HG03571 (cell line): ENCODE data around the gene CTBS.
A peak's percentile ranks its signal among the peaks of the same experiment; 100 is the strongest.

Experiments
- ATAC-seq: cut with Tn5 transposase; IDR thresholded peaks from one replicate; pipeline ENCODE4 v1.9.1; 2021; ENCODE audit not compliant: unreplicated experiment

Gene CTBS

DNA sequence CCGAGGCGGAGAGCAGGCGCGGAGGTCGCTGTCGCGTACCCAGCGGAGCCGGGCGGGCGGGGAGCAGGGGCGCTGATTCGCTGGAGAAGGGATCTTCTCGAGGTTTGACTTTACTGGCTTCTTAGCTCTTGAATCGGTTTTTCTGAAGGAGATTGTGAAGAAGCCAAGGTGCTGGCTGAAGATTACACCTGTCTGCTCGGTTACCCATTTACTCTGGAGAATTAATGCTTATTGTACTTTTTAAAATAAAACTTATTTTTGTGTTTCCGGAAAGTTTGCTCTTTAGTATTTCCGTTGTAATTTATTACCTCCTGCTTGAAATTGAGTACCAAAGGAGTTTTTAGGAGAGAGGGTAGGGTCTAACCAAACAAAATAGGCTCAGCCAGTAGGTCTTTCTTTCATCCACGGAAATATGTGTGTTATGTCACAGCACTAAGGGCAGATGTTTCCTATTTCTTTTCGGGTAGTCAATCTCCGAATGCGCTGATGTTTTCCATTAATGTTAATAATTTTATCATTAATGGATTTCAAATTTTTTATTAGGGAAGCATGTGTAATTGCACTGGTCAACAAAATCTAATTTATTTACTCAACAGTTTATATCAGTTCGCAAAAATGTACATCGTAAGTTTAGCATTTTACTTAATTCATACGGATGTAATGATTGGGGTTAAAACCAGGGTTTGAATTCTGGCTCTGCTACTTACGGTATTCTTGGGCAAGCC is 67.3 kb downstream of the CTBS start:
- no peak for ATAC-seq

DNA sequence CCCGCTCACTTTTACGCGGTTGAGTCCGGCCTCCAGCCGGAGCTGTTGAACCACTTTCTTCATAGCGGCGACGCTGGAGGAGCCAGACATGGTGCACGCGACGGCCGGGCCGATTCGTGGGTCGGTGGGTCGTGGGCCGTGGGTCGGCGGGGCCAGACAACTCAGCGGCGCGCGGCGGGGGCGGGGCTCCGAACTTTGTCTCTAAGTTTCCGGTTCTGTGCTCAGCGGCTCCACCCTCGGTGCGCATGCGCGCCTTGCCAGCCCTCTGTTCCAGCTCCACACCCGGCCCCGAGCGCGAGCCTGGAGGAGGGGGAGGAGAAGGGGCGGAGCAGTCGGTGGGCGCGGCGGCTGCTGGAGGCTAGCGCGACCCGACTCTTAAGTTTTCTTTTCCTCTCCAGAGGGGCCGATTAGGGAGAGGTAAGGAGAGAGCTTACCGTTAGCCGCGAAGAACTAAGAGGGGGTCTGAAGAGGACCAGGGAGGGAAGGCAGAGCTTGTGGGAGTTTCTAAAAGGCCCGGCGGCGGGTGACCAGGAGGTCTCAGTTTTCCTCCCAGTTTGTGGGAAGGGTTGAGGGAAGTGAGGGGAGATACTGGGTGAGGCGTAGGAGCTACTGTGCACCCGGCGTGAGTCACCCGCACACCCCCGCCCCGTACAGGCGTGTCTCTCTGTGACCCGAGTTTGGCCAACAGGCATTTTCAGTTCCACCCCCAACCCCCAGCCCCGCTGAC is 68.1 kb downstream of the CTBS start, which contains the start of the genes GNG5 and SPATA1:
GNG5 (minus strand) TSS at position 580 of the 727 bp plus-strand sequence; CDS start at position 90, 490 bp downstream.
SPATA1 (plus strand) TSS at position 385 of the 727 bp plus-strand sequence. CDS start 9,974 bp downstream, outside the sequence.
- peak; percentile 79 for ATAC-seq

DNA sequence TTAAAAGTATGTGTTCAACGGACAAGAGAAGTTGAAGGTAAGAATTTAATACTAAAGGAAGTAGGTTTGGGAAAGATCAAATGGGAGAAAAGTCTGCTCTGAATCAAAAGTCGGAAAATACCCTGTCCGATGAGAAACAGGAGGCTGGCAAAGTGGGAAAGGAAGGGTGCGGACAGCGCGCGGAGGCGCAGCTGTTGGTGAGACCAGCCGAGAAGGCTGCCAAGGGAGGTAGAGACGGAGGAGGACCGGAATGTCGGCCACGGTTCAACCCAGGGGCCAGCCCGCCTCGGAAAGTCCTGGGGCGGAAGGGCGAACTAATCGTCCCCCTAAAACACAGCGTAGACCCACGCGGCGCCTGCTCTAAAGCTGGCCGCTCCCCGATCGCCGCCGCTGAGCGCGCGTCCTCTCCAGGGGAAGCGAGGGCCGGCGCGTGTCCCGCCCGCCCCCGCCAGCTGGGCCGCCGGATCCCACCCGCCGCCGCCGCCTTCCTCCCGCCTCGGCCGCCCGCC is 68.7 kb downstream of the CTBS start:
- ATAC-seq, result peak; percentile 36

DNA sequence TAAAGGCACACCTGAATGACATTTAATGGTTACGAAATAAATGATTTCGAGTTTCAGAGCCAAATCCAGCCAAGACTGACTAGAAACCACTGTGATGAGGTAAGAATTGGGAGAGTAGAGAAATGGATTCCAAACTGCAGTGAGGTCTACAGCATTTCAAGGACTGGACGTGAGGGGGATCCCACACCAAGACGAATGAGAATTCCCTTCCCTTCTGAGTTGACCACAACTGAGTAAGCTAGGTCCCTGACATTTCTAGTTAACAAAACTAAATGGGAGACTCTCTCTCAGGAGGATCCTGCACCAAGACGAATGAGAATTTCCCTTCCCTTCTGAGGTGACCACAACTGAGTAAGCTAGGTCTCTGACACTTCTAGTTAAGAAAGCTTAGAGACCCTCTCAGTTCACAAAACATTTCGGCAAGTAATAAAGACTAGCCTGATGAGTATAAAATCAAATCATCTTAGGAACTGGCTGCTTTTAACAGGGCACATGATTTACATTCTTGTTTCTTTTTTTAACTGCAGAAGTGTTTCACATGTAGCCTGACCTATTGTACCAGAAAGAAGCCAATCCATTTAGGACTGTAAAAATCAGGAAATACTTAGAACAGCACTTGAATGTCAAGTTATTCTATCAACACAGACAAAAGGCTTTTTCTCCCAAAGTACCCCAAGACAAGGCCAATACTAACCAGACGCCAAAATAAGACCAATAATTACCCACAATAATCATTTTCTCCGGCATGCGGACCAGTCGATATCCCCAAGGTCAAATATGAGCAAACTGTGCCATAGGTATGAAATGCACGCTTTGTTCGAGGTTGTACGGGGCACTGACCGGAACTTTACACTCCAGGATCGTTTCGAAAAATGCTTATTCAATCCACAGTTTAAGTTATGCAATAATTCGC is 69.4 kb downstream of the CTBS start:
- ATAC-seq, result no peak

GRCh38 chr1:84502927-84503326 is 71.3 kb downstream of the CTBS start:
- ATAC-seq, result no peak
